WERI-Rb-1 (cell line): ENCODE data around the gene SNX19.

Experiments used
- DNase-seq: peaks from one replicate; pipeline ENCODE4 v3.0.0-alpha.2; 2020
- H3K27ac ChIP-seq: fragments of 250-450 bp; sonication (Bioruptor Pico); 2 replicates; pipeline ENCODE4 v1.5.1; 2020; ENCODE audit warnings: mild to moderate bottlenecking, moderate library complexity
- H3K27me3 ChIP-seq: fragments of 250-450 bp; sonication (Bioruptor Pico); 2 replicates; pipeline ENCODE4 v1.5.1; 2021; ENCODE audit warnings: mild to moderate bottlenecking, low read depth, moderate library complexity; ENCODE audit not compliant: insufficient read depth, severe bottlenecking
- H3K36me3 ChIP-seq: fragments of 250-450 bp; sonication (Bioruptor Pico); 2 replicates; pipeline ENCODE4 v1.5.1; 2020; ENCODE audit warnings: mild to moderate bottlenecking, moderate library complexity
- H3K4me3 ChIP-seq: 2 replicates; pipeline ENCODE4 v1.5.1; 2011; ENCODE audit warnings: low read depth, mild to moderate bottlenecking, control low read depth, low read length
- H3K9me3 ChIP-seq: fragments of 250-450 bp; sonication (Bioruptor Pico); 2 replicates; pipeline ENCODE4 v1.5.1; 2021; ENCODE audit warnings: mild to moderate bottlenecking, moderate library complexity; ENCODE audit not compliant: severe bottlenecking
- CTCF ChIP-seq: IDR thresholded peaks from 2 replicates; pipeline ENCODE4 v1.5.1; 2011; ENCODE audit warnings: low read depth, mild to moderate bottlenecking, control low read depth, inconsistent platforms, low read length

Gene SNX19

GRCh38 chr11:130909650-130910049 lies 6.6 kb downstream of the SNX19 start:
- H3K4me3 ChIP-seq = no peak overlapping the region
- peaks cover 75% of the 10 kb centered on the region for H3K36me3 ChIP-seq
- H3K9me3 ChIP-seq = no peaks in the 10 kb centered on the region
- no peak overlapping the region for H3K27ac ChIP-seq
- no peak for DNase-seq
- no peaks in the 10 kb centered on the region for H3K27me3 ChIP-seq
- no peak for TF ChIP-seq CTCF

GRCh38 chr11:130908770-130909625 lies 7.3 kb downstream of the SNX19 start:
- no peak overlapping the region for H3K27ac ChIP-seq
- TF ChIP-seq CTCF = no peak
- H3K36me3 ChIP-seq = peaks cover 79% of the 10 kb centered on the region
- no peak for DNase-seq
- H3K4me3 ChIP-seq = no peak overlapping the region
- no peaks in the 10 kb centered on the region for H3K27me3 ChIP-seq
- no peaks in the 10 kb centered on the region for H3K9me3 ChIP-seq

GRCh38 chr11:130908061-130908460 lies 8.2 kb downstream of the SNX19 start:
- no peak for DNase-seq
- peaks cover 76% of the 10 kb centered on the region for H3K36me3 ChIP-seq

GRCh38 chr11:130907229-130907628 lies 9.1 kb downstream of the SNX19 start:
- H3K36me3 ChIP-seq = peaks cover 76% of the 10 kb centered on the region
- no peaks in the 10 kb centered on the region for H3K9me3 ChIP-seq

More at GRCh38 chr11:130908061-130908460, 8.2 kb downstream of the SNX19 start:
- H3K4me3 ChIP-seq = no peak overlapping the region
- no peaks in the 10 kb centered on the region for H3K9me3 ChIP-seq
- TF ChIP-seq CTCF = no peak
- H3K27me3 ChIP-seq = no peaks in the 10 kb centered on the region
- no peak overlapping the region for H3K27ac ChIP-seq

GRCh38 chr11:130906616-130907015 lies 9.7 kb downstream of the SNX19 start:
- H3K36me3 ChIP-seq = peaks cover 78% of the 10 kb centered on the region
- TF ChIP-seq CTCF = no peak
- no peaks in the 10 kb centered on the region for H3K27me3 ChIP-seq
- no peak for DNase-seq
- H3K9me3 ChIP-seq = no peaks in the 10 kb centered on the region
- H3K27ac ChIP-seq = no peak overlapping the region
- no peak overlapping the region for H3K4me3 ChIP-seq

More at GRCh38 chr11:130907229-130907628, 9.1 kb downstream of the SNX19 start:
- no peaks in the 10 kb centered on the region for H3K27me3 ChIP-seq
- no peak for DNase-seq
- H3K4me3 ChIP-seq = no peak overlapping the region
- no peak overlapping the region for H3K27ac ChIP-seq
- TF ChIP-seq CTCF = no peak
